Measurements from ENCODE around the gene IMP3.

DNA sequence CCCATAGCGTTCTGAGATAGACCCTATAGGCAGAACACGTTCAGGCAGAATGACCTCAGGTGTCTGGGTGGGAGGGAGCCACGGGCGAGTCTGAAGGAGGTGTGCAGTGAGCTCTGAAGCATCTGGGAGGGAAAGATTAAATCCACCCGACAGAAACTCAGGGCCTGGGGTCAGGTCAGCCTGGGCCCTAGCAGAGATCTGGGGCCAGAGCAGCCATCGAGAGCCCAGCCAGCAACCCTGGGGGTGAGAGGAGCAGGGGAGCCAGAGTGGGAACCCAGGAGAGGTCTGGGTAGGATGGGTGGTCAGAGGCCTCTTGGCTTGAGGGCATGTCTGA, 29.8 kb upstream of the IMP3 start:
- TF ChIP-seq, protein P1, sequence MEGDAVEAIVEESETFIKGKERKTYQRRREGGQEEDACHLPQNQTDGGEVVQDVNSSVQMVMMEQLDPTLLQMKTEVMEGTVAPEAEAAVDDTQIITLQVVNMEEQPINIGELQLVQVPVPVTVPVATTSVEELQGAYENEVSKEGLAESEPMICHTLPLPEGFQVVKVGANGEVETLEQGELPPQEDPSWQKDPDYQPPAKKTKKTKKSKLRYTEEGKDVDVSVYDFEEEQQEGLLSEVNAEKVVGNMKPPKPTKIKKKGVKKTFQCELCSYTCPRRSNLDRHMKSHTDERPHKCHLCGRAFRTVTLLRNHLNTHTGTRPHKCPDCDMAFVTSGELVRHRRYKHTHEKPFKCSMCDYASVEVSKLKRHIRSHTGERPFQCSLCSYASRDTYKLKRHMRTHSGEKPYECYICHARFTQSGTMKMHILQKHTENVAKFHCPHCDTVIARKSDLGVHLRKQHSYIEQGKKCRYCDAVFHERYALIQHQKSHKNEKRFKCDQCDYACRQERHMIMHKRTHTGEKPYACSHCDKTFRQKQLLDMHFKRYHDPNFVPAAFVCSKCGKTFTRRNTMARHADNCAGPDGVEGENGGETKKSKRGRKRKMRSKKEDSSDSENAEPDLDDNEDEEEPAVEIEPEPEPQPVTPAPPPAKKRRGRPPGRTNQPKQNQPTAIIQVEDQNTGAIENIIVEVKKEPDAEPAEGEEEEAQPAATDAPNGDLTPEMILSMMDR (IDR thresholded peaks at IDR 0.05), result no peak
- TF ChIP-seq POLR2A (IDR thresholded peaks at IDR 0.05) (no peak), EP300 (IDR thresholded peaks at IDR 0.05) (no peak), POLR2AphosphoS5 (IDR thresholded peaks at IDR 0.05) (no peak)
